ENCODE data around the gene SLC43A2. TPM values are rescaled to one million over a fixed set of nuclear protein-coding genes. Genes with fewer than 3 reads are reported as not detected.

Gene SLC43A2
- total and polyA plus RNA-seq, 2 experiments from 2014 or later, result 2.5 to 5.3 TPM

- DNase-seq (ENCODE audit: low read depth in 1 of 2, low spot score in 1 of 2), result no peak
These were observed 106.0 kb downstream of the SLC43A2 start for GRCh38 chr17:1522626-1523025.

DNA sequence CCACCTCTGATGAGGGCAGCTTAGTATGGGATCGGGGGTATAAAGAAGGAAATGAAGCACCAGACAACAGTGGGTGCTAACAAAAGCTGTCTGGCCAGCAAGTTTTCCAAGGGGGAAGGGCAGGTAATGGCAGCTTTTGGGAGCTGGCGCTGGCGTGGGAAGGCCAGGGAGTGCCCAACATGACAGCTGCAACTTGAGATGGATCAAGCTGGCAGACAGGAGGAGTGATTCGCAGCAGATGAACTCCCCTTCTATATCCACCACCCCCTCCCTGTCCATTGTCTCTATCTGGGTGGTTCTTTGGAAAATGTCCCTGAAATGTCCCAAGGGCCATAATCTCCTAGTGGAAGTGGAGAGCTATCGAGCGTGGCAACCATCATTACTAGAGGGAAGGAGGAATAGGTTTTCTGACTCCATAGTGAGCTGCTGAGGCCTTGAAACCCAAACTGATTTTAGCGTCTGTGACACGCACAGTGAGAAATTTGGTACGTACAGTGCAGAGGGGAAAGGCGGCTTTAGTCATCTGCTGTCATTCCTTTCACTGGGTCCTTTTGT lies 107.5 kb downstream of the SLC43A2 start:
- Histone ChIP-seq H3K36me3 (peaks cover 5% of the 10 kb centered on the region), H3K9me3 (ENCODE audit: low read depth) (no peaks in the 10 kb centered on the region), H3K4me1 (ENCODE audit: low read depth) (no peaks in the 10 kb centered on the region), H3K4me3 (no peak overlapping the region), H3K27ac (no peak overlapping the region), H3K27me3 (no peaks in the 10 kb centered on the region)
- no peak for DNase-seq (ENCODE audit: low read depth in 1 of 2, low spot score in 1 of 2)
- no peak for TF ChIP-seq CTCF (IDR thresholded peaks at IDR 0.05; ENCODE audit: low read depth, low read length)

More at GRCh38 chr17:1522626-1523025, 106.0 kb downstream of the SLC43A2 start:
- Histone ChIP-seq H3K27me3 (no peaks in the 10 kb centered on the region), H3K27ac (no peak overlapping the region), H3K4me1 (ENCODE audit: low read depth) (no peaks in the 10 kb centered on the region), H3K36me3 (peaks cover 7% of the 10 kb centered on the region), H3K9me3 (ENCODE audit: low read depth) (no peaks in the 10 kb centered on the region), H3K4me3 (no peak overlapping the region)
- TF ChIP-seq CTCF (IDR thresholded peaks at IDR 0.05; ENCODE audit: low read depth, low read length), result no peak

- no peak for DNase-seq (ENCODE audit: low read depth in 1 of 2, low spot score in 1 of 2)
- Histone ChIP-seq H3K27me3 (no peaks in the 10 kb centered on the region), H3K27ac (no peak overlapping the region), H3K9me3 (ENCODE audit: low read depth) (no peaks in the 10 kb centered on the region), H3K4me3 (no peak overlapping the region), H3K36me3 (peaks cover 3% of the 10 kb centered on the region), H3K4me1 (ENCODE audit: low read depth) (peaks cover 4% of the 10 kb centered on the region)
- TF ChIP-seq CTCF (IDR thresholded peaks at IDR 0.05; ENCODE audit: low read depth, low read length), result no peak
These were observed 109.0 kb downstream of the SLC43A2 start for GRCh38 chr17:1519678-1520077.

Other genes with a start within 250 kb of the SLC43A2 start
- 1,409 and 2,297 TPM in 2 replicates for gene YWHAE, start 228.6 kb downstream of the SLC43A2 start, total RNA-seq
- gene YWHAE, start 228.6 kb downstream of the SLC43A2 start, polyA plus RNA-seq, result 658 and 685 TPM in 2 replicates
- gene CRK, start 172.6 kb downstream of the SLC43A2 start, total RNA-seq, result 25.0 and 28.7 TPM in 2 replicates
- 33.1 and 46.0 TPM in 2 replicates for gene CRK, start 172.6 kb downstream of the SLC43A2 start, polyA plus RNA-seq
- 43.7 and 63.9 TPM in 2 replicates for gene MYO1C, start 136.1 kb downstream of the SLC43A2 start, total RNA-seq
- 34.1 and 58.4 TPM in 2 replicates for gene MYO1C, start 136.1 kb downstream of the SLC43A2 start, polyA plus RNA-seq
- 22.5 and 24.6 TPM in 2 replicates for gene INPP5K, start 112.2 kb downstream of the SLC43A2 start, total RNA-seq
- gene INPP5K, start 112.2 kb downstream of the SLC43A2 start, polyA plus RNA-seq, result 13.8 and 18.1 TPM in 2 replicates
- gene PITPNA, start 66.0 kb downstream of the SLC43A2 start, total RNA-seq, result 33.1 and 33.6 TPM in 2 replicates
- gene PITPNA, start 66.0 kb downstream of the SLC43A2 start, polyA plus RNA-seq, result 68.0 and 75.4 TPM in 2 replicates
- 7.6 and 9.8 TPM in 2 replicates for gene SCARF1, start 16.9 kb upstream of the SLC43A2 start, total RNA-seq
- gene SCARF1, start 16.9 kb upstream of the SLC43A2 start, polyA plus RNA-seq, result 1.8 and 3.2 TPM in 2 replicates
- 63.0 and 79.4 TPM in 2 replicates for gene RILP, start 21.0 kb upstream of the SLC43A2 start, total RNA-seq
- gene RILP, start 21.0 kb upstream of the SLC43A2 start, polyA plus RNA-seq, result 31.7 and 38.9 TPM in 2 replicates
- 118 and 137 TPM in 2 replicates for gene PRPF8, start 56.0 kb upstream of the SLC43A2 start, total RNA-seq
- 170 and 182 TPM in 2 replicates for gene PRPF8, start 56.0 kb upstream of the SLC43A2 start, polyA plus RNA-seq
- gene TLCD2, start 81.5 kb upstream of the SLC43A2 start, total RNA-seq, result 2.1 and 3.1 TPM in 2 replicates
- 0.89 and 1.4 TPM in 2 replicates for gene TLCD2, start 81.5 kb upstream of the SLC43A2 start, polyA plus RNA-seq
- 14.2 and 23.1 TPM in 2 replicates for gene WDR81, start 95.9 kb upstream of the SLC43A2 start, total RNA-seq
- 7.4 and 9.5 TPM in 2 replicates for gene WDR81, start 95.9 kb upstream of the SLC43A2 start, polyA plus RNA-seq
- gene SERPINF2, start 114.0 kb upstream of the SLC43A2 start, total RNA-seq, result 2.2 TPM in 1 of 2 replicates, not detected in the other
- gene SERPINF2, start 114.0 kb upstream of the SLC43A2 start, polyA plus RNA-seq, result not detected in 2 replicates
- gene SERPINF1, start 133.2 kb upstream of the SLC43A2 start, total RNA-seq, result 102 and 134 TPM in 2 replicates
- 73.1 and 109 TPM in 2 replicates for gene SERPINF1, start 133.2 kb upstream of the SLC43A2 start, polyA plus RNA-seq
- 7.7 and 19.2 TPM in 2 replicates for gene SMYD4, start 201.1 kb upstream of the SLC43A2 start, total RNA-seq
- gene SMYD4, start 201.1 kb upstream of the SLC43A2 start, polyA plus RNA-seq, result 14.4 and 24.2 TPM in 2 replicates
- gene RPA1, start 201.2 kb upstream of the SLC43A2 start, total RNA-seq, result 42.5 and 50.0 TPM in 2 replicates
- gene RPA1, start 201.2 kb upstream of the SLC43A2 start, polyA plus RNA-seq, result 78.9 and 102 TPM in 2 replicates